Neural progenitor cell (in vitro differentiated cells): ENCODE results near the gene DIS3L2.

Experiments
- CTCF ChIP-seq: fragments of 200-600 bp; sonication (generic); IDR thresholded peaks from 2 replicates; pipeline ENCODE4 v1.5.1; 2017; ENCODE audit warnings: antibody characterized with exemption, mild to moderate bottlenecking
- EZH2phosphoT487 ChIP-seq: fragments of 200-600 bp; sonication (generic); IDR thresholded peaks from 2 replicates; pipeline ENCODE4 v1.6.1; 2017; ENCODE audit warnings: antibody characterized with exemption

GRCh38 chr2:232225429-232225828 lies 263.9 kb downstream of the DIS3L2 start:
- TF ChIP-seq EZH2phosphoT487 (no peak), CTCF (no peak)
